Mucosa of descending colon (tissue), 3 donors: ENCODE data around the gene THSD1. TPM values are rescaled to one million over a fixed set of nuclear protein-coding genes. Genes with fewer than 3 reads are reported as not detected.

Source experiments
- ATAC-seq: fragments of 200-7000 bp; cut with Tn5 transposase; one replicate; pipeline ENCODE4 v1.9.1; 2020; ENCODE audit warnings: mild to moderate bottlenecking, moderate library complexity
- DNase-seq, 3 donors: peaks; one replicate each; pipeline ENCODE4 v3.0.0-alpha.2; 2020
- H3K36me3 ChIP-seq: fragments of 200-600 bp; one replicate; pipeline ENCODE4 v1.8.0; 2021; ENCODE audit warnings: low read depth, mild to moderate bottlenecking
- H3K4me1 ChIP-seq: fragments of 200-600 bp; one replicate; pipeline ENCODE4 v1.8.0; 2021; ENCODE audit warnings: low read depth, mild to moderate bottlenecking
- H3K4me3 ChIP-seq: fragments of 200-600 bp; one replicate; pipeline ENCODE4 v1.8.0; 2021; ENCODE audit warnings: mild to moderate bottlenecking
- H3K9me3 ChIP-seq: fragments of 200-600 bp; one replicate; pipeline ENCODE4 v1.8.0; 2021; ENCODE audit warnings: mild to moderate bottlenecking
- intact Hi-C, 2 donors: fragments of 100-400 bp; cut with DNase I in 1 of 2; cut with micrococcal nuclease in 1 of 2; formaldehyde crosslinking; loops; one replicate each; pipeline versions ENCODE4 v1.11.0 to v1.11.1; 2022; cut with DNase I, micrococcal nuclease
- total RNA-seq, 3 donors: library from RNA; stranded (reverse); fragmentation: NEBNext Ultra II Directional in 2 of 3; extraction: Animal tissue kit (Norgen Biotek cat#: 25700) in 2 of 3; gene quantifications; one replicate each; pipeline versions ENCODE4 v1.2.1 to v1.2.4, GENCODE V29; 2021 to 2023
- TF ChIP-seq, protein P1 (sequence below): fragments of 200-600 bp; IDR thresholded peaks from one replicate; pipeline ENCODE4 v1.8.0; 2022; ENCODE audit warnings: antibody characterized with exemption, mild to moderate bottlenecking
- donor health status: DM: no; HTN: no; CAD: no; lungs with moderate emphysema.
- donor health status: DM: no; HTN: no; CAD: no.
- donor health status: DM: no; HTN: yes; CAD: no.

THSD1 gene
- total RNA-seq, 3 donors from 2014 or later = 1.2 to 3.2 (median 2.0) TPM

DNA sequence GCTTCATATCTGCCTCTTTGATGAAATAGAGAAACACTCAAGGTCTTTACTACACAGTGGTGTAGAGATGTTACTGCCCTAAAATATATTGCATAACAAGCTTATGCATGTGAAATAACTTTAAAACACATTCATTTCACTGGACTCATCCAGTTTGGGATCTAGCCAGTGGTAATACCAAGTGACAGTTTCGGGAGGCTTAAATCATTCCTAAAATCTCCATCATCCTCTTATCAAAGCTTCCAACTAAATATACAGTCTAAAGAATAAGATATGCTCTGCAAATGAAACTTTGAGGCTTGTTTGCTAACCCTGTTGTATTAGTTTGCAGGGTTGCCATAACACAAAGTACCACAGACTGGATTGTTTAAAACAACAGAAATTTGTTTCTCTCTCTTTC, 52.8 kb downstream of the THSD1 start:
- Histone ChIP-seq H3K4me1 (no peaks in the 10 kb centered on the region), H3K36me3 (no peaks in the 10 kb centered on the region), H3K9me3 (no peaks in the 10 kb centered on the region), H3K4me3 (no peak overlapping the region)
- intact Hi-C loops = no loop called here
- no peak for ATAC-seq
- DNase-seq = no peak
- TF ChIP-seq, protein P1, sequence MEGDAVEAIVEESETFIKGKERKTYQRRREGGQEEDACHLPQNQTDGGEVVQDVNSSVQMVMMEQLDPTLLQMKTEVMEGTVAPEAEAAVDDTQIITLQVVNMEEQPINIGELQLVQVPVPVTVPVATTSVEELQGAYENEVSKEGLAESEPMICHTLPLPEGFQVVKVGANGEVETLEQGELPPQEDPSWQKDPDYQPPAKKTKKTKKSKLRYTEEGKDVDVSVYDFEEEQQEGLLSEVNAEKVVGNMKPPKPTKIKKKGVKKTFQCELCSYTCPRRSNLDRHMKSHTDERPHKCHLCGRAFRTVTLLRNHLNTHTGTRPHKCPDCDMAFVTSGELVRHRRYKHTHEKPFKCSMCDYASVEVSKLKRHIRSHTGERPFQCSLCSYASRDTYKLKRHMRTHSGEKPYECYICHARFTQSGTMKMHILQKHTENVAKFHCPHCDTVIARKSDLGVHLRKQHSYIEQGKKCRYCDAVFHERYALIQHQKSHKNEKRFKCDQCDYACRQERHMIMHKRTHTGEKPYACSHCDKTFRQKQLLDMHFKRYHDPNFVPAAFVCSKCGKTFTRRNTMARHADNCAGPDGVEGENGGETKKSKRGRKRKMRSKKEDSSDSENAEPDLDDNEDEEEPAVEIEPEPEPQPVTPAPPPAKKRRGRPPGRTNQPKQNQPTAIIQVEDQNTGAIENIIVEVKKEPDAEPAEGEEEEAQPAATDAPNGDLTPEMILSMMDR = no peak

DNA sequence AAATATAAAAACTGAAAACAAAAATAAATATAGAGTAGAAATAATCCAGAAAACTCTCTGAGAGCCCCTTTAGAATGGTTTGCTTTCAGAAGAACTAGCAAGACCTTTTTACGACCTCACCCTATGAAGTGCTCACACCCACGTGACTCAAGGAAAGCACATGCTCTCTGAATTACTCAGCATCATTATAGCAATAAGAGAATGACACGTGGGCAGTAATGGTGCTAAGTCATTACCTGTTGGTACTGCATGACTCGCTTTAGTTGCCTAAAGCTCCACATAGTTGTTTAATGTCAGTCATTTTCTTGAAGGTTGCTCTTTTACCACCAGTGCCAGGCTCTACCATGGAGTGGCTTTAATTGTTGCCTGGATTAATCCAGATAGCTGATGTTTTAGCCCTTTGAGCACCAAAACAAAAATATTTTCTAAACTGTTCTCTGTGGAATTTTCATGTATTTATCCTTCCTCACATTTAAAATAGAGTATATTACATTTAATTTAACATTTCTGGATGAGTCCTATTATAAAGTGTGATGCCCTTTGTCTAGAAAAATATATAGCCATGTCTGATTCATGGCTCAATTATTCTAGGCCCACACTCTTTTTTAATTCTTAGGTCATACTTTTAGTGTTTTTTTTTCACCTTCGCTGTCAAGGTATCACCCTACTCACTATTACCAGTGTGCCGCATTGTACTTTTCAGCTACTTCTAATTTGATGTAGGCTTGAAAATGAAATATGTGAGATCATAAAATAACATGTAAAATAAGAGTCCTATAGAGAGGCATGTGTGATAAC, 56.8 kb downstream of the THSD1 start:
- DNase-seq (peak in 1 of 3 donors; percentile 5), ATAC-seq (peak; percentile 73)
- Histone ChIP-seq H3K9me3 (no peaks in the 10 kb centered on the region), H3K36me3 (no peaks in the 10 kb centered on the region), H3K4me1 (no peaks in the 10 kb centered on the region), H3K4me3 (no peak overlapping the region)
- intact Hi-C loops = loop anchor here in 1 of 2 donors (10.0 kb wide), 1 partner anchor 106 kb away; the partner anchor contains the start of genes CKAP2 and VPS36
- TF ChIP-seq, protein P1 = no peak

DNA sequence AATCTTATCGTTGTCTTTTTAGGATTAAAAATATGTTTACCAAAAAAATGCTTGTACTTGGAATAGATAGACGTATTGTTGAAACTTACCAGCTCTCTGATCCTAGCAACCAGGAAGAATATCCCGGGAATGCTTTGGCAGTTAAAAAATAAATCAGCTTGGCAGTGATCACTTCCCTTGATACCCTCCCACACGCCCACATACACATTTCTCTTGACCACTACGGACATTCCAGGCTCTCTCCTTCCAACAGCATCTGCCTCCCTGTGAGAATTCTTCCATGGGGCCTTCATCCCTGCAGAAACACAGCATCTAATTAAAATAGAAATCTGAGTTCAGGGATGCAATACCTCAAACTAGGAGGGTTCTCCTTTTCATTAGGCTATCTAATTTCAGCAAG, 57.9 kb downstream of the THSD1 start:
- DNase-seq = no peak
- Histone ChIP-seq H3K36me3 (no peaks in the 10 kb centered on the region), H3K9me3 (no peaks in the 10 kb centered on the region), H3K4me3 (no peak overlapping the region), H3K4me1 (no peaks in the 10 kb centered on the region)
- intact Hi-C loops = loop anchor here in 1 of 2 donors (10.0 kb wide), 1 partner anchor 107 kb away; the partner anchor contains the start of genes CKAP2 and VPS36
- ATAC-seq = no peak
- TF ChIP-seq, protein P1 = no peak

DNA sequence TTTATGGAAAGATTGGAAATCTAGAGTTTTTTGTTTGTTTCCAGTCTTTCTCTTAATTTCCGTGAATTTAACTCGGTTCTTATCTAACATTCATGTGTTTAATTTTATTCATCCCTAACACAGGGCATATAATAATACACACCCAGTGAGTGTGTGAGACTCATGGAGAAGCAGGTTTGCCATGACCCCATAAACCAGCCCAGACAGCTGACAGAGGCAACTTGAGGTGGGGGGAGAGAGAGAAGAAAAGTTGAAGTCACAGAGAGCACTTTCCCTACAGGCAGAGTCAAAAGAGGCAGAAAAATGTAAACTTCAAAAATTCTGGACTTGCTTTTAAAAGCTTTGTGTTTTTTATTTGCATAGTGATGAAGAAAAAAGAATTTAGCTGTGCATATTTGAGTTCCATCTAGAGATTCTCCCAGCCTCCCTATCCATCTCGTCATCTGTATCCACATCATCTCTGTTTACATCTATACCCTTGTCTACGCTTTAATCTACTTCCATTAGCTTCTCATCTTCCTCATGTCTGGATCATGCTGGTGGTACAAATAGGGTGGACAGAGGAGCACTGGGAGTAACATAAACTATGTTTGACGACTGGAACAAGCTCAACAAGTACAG, 60.2 kb downstream of the THSD1 start:
- ATAC-seq (no peak), DNase-seq (no peak)
- H3K36me3 ChIP-seq = no peaks in the 10 kb centered on the region
- TF ChIP-seq, protein P1 = no peak
- no peaks in the 10 kb centered on the region for H3K9me3 ChIP-seq
- no peak overlapping the region for H3K4me3 ChIP-seq
- intact Hi-C loops = loop anchor here in 1 of 2 donors (10.0 kb wide), 1 partner anchor 109 kb away; the partner anchor contains the start of genes CKAP2 and VPS36
- no peaks in the 10 kb centered on the region for H3K4me1 ChIP-seq

DNA sequence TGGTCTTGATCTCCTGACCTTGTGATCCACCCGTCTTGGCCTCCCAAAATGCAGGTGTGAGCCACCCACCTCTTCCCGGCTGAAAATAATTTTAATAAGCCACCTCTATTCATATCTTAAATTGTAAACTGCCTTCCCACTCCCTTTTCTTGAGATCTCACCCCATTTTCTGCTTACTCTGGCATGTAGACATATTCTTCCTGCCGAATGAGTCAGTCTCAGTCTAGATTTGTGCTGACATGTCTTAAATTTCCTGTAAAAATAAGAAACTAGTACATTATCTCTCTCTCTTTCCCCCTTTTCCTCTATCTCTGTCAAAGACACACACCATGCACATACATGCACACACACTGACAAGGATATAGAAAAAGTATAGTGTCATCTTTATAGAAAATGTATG, 60.9 kb downstream of the THSD1 start:
- H3K9me3 ChIP-seq = no peaks in the 10 kb centered on the region
- no peaks in the 10 kb centered on the region for H3K36me3 ChIP-seq
- no peaks in the 10 kb centered on the region for H3K4me1 ChIP-seq
- TF ChIP-seq, protein P1 = no peak
- no peak overlapping the region for H3K4me3 ChIP-seq
- ATAC-seq = no peak
- intact Hi-C loops = loop anchor here in 1 of 2 donors (10.0 kb wide), 1 partner anchor 110 kb away; the partner anchor contains the start of genes CKAP2 and VPS36
- no peak for DNase-seq
